Left lung (tissue), 10 donors: ENCODE measurements around the gene SYNGR4. TPM values are rescaled to one million over a fixed set of nuclear protein-coding genes. Genes with fewer than 3 reads are reported as not detected.

Experiments used
- ATAC-seq: fragments of 200-7000 bp; cut with Tn5 transposase; one replicate; pipeline ENCODE4 v1.9.1; 2020; ENCODE audit warnings: moderate library complexity
- DNase-seq, 4 donors: peaks; one replicate each; pipeline ENCODE4 v3.0.0-alpha.2; 2013 to 2020
- H3K27ac ChIP-seq, 2 donors: fragments of 200-600 bp; sonication (generic) in 1 of 2; one replicate each; pipeline versions ENCODE4 v1.5.0 to v1.8.0; 2020 to 2021
- H3K27me3 ChIP-seq, 2 donors: fragments of 200-600 bp; sonication (generic) in 1 of 2; one replicate each; pipeline versions ENCODE4 v1.5.0 to v1.8.0; 2020 to 2021
- H3K36me3 ChIP-seq, 2 donors: fragments of 200-600 bp; sonication (generic) in 1 of 2; one replicate each; pipeline versions ENCODE4 v1.5.0 to v1.8.0; 2020 to 2021
- H3K4me1 ChIP-seq, 2 donors: fragments of 200-600 bp; one replicate each; pipeline ENCODE4 v1.8.0; 2021
- H3K4me3 ChIP-seq, 2 donors: fragments of 200-600 bp; sonication (generic) in 1 of 2; one replicate each; pipeline versions ENCODE4 v1.5.0 to v1.8.0; 2020 to 2021; ENCODE audit warnings: mild to moderate bottlenecking in 1 of 2
- H3K9me3 ChIP-seq, 2 donors: fragments of 200-600 bp; sonication (generic) in 1 of 2; one replicate each; pipeline versions ENCODE4 v1.5.0 to v1.8.0; 2020 to 2021
- CTCF ChIP-seq, 2 donors: fragments of 200-600 bp; sonication (generic) in 1 of 2; IDR thresholded peaks; one replicate each; pipeline versions ENCODE4 v1.5.0 to v1.8.0; 2021; ENCODE audit warnings: antibody characterized with exemption in 2 of 2
- intact Hi-C, 2 donors: fragments of 100-400 bp; cut with DNase I; formaldehyde crosslinking; loops; one replicate each; pipeline versions ENCODE4 v1.11.2 to v1.14.2; 2022
- polyA plus RNA-seq, 6 donors: library from polyadenylated mRNA; unstranded; fragments of 120-200 nt; gene quantifications; one replicate each; pipeline ENCODE4 v1.2.1, GENCODE V29; 2013; ENCODE audit not compliant: insufficient read length in 6 of 6
- total RNA-seq, 2 donors: library from RNA; stranded (reverse); fragmentation: NEBNext Ultra II Directional; extraction: Animal tissue kit (Norgen Biotek cat#: 25700); gene quantifications; one replicate each; pipeline ENCODE4 v1.2.1, GENCODE V29; 2021
- donor health status: DM: no; HTN: yes; CAD: no.
- donor health status: DM: no; HTN: no; CAD: no.

Gene SYNGR4
- total and polyA plus RNA-seq, 8 donors = 0.14 to 0.65 TPM; not detected in 6

DNA sequence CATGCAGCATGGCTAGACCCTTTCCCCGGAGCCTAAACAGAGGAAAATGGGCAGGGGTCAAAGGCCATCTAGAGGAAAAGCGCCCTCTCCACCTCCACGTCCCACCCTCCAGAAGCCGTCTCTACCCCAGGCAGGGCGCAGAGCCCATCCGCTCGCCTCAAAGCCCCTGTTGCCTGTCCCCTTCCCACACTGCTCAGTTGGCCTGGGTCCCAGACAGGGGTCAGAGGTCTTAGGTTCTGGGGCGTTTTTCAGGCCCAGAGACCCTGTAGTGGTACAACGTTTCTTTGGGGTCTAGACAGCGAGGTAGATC is 712 bp upstream of the SYNGR4 start:
- Histone ChIP-seq H3K27ac (peak overlapping the region; percentile 91 to 96), H3K4me1 (peaks cover 0 to 18% of the 10 kb centered on the region in 2 donors), H3K27me3 (no peaks in the 10 kb centered on the region), H3K36me3 (no peaks in the 10 kb centered on the region), H3K9me3 (no peaks in the 10 kb centered on the region), H3K4me3 (peak overlapping the region; percentile 55 to 61)
- intact Hi-C loops = no loop called here
- DNase-seq = no peak
- peak; percentile 24 for ATAC-seq
- TF ChIP-seq CTCF (IDR thresholded peaks at IDR 0.05) = no peak

- peaks cover 0 to 18% of the 10 kb centered on the region in 2 donors for H3K4me1 ChIP-seq
- H3K36me3 ChIP-seq = no peaks in the 10 kb centered on the region
- ATAC-seq (no peak), DNase-seq (peak in 1 of 4 donors; percentile 41)
- H3K27me3 ChIP-seq = no peaks in the 10 kb centered on the region
- no peak for TF ChIP-seq CTCF (IDR thresholded peaks at IDR 0.05)
- peak overlapping the region; percentile 13 to 61 for H3K4me3 ChIP-seq
- peak overlapping the region; percentile 91 to 96 for H3K27ac ChIP-seq
- intact Hi-C loops = no loop called here
- no peaks in the 10 kb centered on the region for H3K9me3 ChIP-seq
These were observed 606 bp downstream of the SYNGR4 start for GRCh38 chr19:48364598-48365348.

DNA sequence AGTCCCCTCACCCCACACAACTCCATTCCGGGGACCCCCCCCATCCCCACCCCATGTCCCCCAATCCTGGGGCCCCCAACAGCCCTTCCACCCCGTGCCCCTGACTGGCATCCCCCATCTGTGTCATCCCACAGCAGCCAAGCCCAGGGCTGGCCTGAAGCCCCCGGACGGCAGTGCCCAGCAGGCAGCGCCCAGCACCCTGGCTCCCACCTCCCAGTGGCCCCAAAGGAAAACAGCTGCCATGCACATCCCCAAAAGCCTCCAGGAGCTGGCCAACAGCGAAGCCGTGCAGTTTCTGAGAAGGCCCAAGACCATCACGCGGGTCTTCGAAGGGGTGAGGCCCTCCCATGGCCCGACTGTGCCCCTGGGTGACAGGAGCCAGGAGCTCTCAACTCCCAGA is 1.4 kb downstream of the SYNGR4 start:
- Histone ChIP-seq H3K27me3 (no peaks in the 10 kb centered on the region), H3K36me3 (no peaks in the 10 kb centered on the region), H3K4me1 (peaks cover 0 to 18% of the 10 kb centered on the region in 2 donors), H3K9me3 (no peaks in the 10 kb centered on the region), H3K4me3 (no peak overlapping the region), H3K27ac (no peak overlapping the region)
- TF ChIP-seq CTCF (IDR thresholded peaks at IDR 0.05) = no peak
- intact Hi-C loops = no loop called here
- ATAC-seq = no peak
- DNase-seq = no peak

GRCh38 chr19:48367855-48368254 is 3.7 kb downstream of the SYNGR4 start:
- intact Hi-C loops = no loop called here
- no peak for DNase-seq
- Histone ChIP-seq H3K4me3 (no peak overlapping the region), H3K27ac (no peak overlapping the region), H3K9me3 (no peaks in the 10 kb centered on the region), H3K27me3 (no peaks in the 10 kb centered on the region), H3K4me1 (peaks cover 0 to 14% of the 10 kb centered on the region in 2 donors), H3K36me3 (no peaks in the 10 kb centered on the region)
- no peak for ATAC-seq
- TF ChIP-seq CTCF (IDR thresholded peaks at IDR 0.05) = no peak

DNA sequence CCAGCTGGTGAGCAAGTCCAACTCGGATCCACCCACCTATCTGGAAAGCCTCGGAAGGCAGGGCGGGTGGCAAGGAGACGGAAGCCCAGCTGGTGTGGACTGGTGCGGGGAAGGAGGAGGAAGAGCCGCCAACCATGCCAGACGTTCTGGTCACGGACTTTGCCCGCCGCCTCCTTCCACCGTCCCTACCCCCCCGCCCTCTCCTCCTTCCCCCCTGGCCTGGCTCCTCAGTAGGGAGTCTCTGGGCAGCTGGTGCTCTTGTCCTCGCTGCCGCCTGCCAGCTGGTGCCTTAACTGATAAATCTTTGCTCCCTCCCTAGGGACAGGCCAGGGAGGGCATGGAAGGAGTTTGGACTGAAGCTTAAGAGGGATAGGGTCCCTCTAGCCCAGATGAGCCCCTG is 4.8 kb downstream of the SYNGR4 start:
- no peak for DNase-seq
- TF ChIP-seq CTCF (IDR thresholded peaks at IDR 0.05) = no peak
- Histone ChIP-seq H3K36me3 (no peaks in the 10 kb centered on the region), H3K27me3 (no peaks in the 10 kb centered on the region), H3K4me1 (peaks cover 0 to 6% of the 10 kb centered on the region in 2 donors), H3K27ac (no peak overlapping the region), H3K9me3 (no peaks in the 10 kb centered on the region), H3K4me3 (no peak overlapping the region)
- intact Hi-C loops = no loop called here
- ATAC-seq = no peak
